SHP77 (cell line): ENCODE results near the gene SCN11A.

Source experiments
- DNase-seq, 2 experiments: peaks; one replicate each; lab custom pipeline; 2025; lab: John Stamatoyannopoulos, UW

SCN11A gene

DNA sequence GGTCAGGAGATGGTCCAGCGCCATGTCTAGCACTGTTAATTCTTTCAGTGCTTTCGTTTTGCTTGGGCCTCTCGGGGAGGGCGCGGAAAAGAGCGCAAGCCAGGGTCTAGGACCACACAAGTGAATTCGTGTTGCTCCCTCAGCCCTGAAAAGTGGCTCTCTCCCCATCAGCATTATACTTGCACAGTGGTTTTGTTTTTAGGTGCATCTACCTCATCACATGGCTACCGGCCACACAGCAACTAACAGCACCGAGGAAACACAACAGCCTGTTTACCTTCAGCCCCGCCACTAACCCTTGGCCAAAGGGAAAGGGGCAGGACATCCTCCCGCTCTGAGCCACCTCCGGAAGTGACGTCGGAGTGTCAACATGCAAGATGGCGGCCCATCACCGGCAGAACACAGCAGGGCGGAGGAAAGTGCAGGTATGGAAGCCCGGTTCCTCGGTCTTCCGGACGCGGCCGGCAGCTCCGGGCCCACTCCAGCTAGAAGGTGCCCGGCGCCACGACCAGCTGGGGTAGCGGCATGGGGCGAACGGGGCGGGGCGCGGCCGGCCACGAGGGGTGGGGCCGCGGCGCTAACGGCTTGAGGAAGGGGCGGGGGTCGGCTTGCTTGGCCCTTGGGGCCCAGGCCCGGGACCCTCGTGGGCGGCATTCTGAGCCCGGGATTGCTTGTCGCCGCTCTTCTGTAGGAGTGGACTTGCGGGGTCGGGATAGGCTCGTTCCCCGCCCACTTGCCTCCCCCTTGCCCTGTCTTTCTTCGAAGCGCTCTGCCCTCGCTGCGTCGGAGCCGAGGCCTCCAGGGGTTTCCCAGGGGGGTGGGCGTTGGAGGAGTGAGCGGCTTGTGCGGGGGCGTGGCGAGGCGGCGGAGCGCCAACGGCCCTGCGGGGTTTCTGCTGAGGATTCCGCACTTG lies at the start of gene SCN11A, which contains the start of gene WDR48:
Gene SCN11A (minus strand): TSS at position 296 of the 913 bp plus-strand sequence. CDS start 101,582 bp downstream, outside the sequence.
Gene WDR48 (plus strand): TSS at position 368 of the 913 bp plus-strand sequence. CDS start 10 bp downstream, at position 378.
- DNase-seq = peak; percentile 89 to 91

DNA sequence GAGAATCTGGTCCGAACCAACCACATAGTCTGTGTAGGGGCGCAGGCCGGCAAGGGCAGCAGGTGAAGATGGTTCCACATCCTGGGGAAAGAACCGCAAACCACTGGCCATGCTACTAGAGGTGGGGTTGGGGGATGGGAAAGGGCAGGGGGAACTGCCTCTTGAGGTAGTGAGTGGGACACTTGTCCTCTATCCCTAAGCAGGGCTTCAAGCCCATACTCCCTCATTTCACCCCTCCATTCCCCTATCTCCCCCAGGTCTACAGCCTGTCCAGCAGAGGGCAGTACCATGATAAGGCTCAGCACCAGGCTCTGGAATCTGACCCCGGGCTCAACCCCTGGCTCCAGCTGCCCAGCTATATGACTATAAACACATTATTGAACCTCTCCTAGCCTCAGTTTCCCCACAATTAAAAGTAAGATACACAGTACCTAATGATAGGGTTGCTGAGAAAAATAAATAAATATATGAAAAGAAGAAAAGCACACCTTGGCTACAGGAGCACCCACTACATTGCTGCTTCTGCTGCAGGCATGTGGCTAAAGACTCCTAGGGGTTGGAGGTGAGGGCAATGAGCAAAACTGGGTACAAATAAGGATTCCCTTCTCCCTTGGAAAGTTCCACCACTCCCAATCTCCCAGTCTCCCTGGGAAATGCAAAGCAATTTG lies 49.4 kb upstream of the SCN11A start:
- peak; percentile 12 to 36 for DNase-seq

DNA sequence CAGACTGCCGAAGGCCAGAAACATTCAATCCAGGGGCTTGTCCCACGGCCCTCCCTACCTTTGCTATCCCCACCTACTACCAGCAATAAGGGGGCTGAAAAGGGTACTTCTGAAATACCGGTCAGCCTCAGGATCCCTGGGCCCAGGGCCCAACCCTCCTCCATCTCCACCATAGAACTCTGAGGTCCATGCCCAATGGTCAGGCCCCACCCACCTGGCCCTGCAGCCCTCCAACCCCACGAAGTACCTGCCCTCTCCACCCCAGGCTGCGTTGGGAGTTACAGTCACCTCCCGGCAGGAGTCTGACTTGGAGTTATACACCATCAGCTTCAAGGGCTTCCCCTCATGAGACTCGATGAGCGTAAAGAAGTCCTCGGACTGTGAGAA lies 48.7 kb upstream of the SCN11A start:
- DNase-seq = no peak

DNA sequence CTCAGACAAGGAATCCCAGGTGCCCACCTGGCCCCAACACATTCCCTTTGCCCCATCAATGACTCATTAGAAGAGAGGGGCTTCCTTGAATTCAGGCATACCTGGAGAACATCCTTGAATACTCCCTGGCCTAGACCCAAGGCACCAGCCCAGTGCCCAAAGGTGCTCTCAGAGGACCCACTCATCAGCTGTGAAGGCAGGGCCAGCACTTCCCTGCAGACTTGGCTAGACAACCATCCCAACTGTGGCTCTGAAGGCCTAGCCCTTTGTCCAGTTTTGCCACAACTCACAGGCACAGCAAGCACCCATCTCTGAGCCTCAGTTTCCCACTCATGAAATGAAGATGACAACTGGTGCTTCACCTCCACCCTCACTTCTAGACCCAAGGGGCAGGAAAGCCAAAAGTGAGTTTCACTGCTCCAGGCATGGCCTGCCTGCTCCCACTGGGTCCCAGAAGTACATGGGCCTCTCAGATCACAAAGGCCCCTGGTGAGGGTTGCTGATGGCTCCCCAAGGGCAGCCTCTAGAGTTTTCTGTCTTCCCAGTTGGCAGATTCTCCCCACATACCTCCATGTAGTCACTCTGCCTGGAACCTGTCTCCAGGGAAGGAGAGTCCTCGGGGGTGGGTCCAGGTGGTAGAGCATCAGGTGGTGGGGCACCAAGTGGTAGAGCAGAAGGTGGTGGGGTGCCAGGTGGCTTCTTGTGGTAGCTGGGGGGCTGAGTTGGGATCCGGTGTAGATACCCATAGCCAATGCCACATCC lies 48.2 kb upstream of the SCN11A start:
- DNase-seq = no peak

DNA sequence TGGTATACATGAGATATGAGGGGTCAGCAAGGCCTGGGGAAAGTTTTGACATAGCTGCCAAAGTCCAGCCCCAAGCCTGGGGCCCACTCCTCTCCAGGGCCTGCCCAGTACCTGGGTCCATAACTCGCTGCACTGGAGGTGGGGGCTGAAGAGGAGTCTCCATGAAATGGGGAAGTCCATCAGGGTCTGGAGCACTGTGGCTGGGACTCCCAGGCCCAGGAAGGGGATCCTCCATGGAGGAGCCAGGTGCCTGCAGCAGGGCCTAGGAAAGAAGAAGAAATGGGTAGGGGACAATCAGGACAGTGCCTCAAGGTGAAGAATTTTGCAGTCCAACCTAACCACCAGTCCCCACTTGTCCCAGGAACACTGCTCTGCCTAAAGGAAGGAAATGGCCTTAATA lies 47.5 kb upstream of the SCN11A start:
- no peak for DNase-seq

DNA sequence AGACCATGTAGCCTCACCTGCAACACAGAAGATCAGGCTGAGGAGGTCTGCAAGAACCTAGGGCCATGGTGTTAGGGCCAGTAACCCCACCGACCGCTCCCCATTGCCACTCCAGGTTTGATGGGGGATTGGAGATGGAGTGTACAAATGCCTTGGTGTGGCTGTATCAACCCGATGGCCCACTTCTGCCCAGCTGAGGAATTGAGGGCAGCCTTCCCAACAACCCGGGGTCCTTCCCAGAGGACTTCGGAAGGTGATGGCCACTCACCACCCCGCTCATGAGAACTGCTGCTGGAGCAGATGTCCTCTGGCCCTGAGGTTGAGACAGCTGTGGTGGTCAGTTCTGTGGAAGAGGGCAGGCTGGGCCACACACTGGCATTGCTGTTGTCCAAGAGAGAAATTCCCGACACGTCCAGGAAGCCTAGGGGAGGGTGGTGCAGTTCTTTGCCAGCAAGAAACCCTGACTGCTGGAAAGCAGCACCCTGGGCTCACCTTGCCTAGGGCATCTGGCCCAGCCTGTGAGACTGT lies 46.8 kb upstream of the SCN11A start:
- no peak for DNase-seq

DNA sequence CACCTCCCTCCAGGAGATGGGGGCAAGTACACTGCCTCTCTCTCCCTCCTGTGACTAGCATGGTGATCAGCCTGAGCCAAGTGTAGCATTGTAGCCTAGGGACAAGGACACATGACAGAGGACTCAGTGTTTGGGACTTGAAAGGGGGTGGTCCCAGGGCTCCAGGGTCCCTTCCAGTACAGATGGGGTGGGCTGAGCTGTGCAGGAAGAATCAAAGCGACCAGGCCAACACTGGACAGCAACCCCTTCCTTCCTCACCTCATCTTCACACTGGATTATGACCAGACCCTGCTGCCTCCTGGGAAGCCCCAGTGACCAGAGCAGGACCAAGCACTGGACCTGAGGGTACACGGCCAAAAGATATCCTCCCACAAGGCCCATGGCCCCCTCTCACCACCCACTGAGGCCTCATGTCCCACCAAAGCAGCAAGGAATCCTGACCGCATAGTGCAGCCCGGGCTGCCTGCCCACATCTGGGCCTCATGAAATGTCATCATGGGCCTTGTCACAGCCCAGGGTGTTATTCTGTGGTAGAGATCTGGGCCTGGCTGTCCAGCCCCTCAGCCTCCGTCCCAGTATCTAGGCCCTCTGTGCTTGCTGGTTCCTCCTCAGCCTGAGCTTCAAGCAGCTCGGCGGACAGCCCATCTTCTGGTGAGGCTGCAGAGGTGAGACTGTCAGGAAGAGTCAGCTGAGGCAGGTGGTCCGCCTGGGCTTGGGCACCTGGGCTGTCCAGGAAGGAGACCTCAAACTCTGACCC lies 46.1 kb upstream of the SCN11A start:
- no peak for DNase-seq

DNA sequence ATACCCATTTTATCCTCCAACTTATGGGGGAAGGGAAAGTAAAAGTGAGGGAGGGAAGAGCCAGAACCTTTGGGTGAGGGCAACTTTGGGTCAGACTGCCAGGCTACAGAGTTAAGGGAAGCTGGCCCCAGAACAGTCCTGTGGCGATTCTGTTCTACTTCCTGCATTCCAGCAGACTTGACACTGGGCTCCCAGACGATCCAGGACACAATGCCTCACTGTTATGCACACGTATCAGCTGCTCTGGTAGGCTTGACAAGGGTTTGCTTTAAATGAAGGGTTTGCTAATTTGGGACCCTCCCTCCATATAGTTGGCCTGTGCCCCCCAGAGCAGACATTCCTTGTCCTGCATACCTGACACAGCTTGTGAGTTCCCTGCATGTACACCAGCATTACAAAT lies 45.0 kb upstream of the SCN11A start:
- DNase-seq = no peak

DNA sequence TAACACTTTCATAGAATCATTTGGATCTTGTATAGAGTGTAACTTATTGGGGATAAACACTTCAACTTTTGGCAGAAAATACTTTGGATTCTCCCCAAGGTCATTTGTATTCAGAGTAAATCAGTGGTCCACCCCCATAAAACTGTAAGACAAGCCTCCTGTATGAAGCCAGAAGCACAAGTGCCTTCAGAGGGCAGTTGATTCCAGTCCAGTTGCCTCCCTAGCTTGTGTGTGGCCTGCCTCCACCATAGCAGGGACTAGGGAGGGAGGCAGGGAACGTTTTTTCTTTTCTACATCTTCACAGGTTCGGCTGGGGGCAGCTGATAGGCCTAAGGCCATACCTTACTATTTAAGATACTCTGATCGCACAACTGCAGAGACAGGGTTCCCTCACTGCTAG lies 44.0 kb upstream of the SCN11A start:
- no peak for DNase-seq

DNA sequence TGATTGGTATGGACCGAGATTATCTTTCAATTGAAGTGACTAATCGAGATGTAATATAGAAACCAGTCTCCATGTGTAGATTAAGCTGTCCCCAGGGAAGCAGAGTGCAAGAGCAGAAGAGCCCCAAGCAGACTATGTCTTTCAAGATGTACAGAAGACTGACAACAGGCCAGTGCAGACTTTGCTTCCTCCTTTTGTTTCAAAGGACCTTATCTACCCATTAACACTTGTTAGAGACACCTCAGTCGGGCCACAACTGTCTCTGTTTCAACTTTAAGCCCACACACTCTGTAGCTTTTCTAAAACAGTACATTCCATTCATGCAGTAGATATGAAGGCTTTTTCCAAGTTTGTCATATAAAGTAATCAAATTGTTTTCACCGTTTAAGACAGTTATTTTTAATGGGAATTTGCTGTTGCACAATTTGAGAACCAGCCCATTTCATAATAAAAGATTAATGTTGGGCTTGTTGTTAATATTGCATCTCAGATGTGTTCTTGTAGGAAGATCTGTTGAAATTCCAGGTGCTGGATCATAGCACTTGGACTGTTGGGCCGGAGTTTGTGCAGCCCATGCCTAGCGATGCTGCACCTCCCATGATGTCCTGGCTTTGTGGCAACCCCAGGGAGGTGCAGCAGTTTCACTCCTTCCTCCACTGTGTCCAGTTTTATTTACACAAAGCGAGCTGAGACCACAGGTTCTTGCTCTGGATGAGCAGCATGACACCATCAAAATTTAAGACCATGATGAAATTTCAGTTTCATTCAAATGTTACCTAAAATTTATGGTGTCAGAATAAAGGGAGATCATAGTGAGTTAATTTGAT lies 43.3 kb upstream of the SCN11A start:
- DNase-seq = no peak

DNA sequence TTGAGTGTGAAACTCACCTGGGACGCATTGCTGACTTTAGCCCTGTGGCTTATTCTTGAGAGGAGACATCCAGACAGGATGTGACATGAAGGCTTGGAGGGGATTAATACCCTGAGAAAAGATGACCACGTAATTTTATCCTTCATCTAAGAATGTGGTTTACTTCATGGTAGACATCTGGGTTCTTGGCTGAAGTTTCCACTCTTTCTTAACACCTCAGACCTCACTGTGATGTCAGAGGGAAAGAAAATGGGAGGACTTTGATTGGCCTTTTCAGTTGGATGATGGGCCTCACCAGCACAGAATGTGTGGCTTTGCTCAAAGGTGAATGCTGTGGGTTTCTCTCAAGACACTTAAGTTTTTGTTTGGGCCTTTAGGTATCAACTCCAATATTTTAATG lies 39.2 kb upstream of the SCN11A start:
- DNase-seq = no peak

DNA sequence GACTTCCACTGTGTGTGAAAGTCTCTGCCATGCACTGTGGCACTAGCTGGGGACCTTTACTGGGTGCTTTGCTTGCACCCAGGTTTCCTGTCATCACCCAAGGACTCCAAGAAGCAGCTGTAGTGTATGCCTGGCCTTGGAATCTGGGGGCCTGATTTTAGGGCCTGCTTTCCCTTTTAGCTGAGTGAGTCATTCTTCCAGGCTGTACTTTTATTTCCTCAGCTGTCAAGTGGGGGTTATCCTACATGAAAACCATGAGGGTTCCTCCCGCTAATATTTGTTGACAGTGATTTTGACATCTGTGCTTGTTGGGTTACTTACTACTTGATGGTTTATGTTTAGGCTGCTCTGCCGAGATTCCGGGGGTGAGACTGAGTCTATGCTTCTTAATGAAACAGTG lies 37.1 kb upstream of the SCN11A start:
- DNase-seq = no peak

DNA sequence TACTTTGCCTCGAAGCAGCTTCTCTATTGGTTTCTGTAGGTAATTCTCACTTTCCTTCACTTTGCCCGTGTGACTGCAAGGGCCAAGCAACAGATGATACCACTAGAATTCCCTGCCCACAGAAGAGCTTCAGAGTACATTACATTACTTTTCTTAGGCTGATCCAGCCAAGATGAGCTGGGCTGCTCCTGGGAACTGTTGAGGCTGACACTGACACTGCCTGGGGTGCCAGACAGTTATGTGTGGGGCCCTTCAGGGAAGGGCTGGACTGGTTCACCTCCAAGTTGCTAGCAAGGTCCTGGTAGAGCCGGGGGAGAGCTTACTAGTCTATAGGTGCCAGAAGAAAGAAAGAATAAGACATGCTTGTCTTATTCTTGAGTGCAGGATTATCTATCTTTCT lies 36.7 kb upstream of the SCN11A start:
- DNase-seq = no peak

DNA sequence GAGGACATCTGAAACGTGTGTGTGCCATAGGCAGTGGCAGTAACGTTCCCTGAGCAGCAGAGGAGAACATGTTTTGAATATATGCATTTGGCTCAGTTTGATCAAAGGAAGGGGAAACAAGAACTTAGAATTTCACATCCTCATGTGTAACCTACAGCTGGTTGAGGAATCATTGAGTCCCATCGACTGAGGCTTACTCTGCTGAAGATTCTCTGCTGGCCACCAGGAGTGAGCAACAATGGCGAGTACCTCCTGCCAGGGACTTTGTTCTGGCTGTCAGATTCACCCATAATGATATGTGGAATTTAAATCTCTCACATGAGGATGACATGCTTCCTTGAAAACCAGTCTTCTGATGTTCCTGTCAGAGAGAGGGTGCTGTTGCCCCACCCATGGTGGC lies 34.4 kb upstream of the SCN11A start:
- DNase-seq = no peak

DNA sequence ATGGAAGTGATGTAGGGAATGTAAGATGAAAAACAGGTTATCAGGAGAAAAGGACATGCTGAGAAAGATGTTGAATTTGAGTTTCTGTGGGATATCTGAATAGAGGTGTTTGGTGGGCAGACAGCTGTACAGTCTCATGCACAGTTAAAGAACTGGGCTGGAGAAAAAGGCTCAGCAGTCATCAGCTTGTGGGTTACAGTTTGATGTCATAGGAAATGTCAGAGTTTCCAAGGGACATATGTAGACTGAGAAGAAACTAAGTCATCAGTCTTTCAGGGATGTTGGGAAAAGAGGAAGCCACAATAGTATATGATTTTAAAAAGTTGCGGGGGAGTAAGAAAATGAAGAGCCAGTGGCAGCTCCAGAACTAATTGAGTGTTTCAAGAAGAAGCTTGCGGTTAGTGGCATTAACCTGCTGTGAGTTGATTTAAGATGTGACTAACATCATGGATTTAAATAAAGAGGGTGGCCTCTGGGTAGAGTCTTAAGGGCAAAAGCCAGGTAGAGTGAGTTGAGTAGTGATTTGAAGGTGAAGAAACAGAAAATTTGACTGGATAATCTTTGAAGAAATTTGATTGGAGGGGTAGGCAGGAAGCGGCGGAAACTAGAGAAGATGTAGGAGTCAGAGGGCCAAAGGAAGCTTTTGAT lies 31.0 kb upstream of the SCN11A start:
- DNase-seq = no peak

DNA sequence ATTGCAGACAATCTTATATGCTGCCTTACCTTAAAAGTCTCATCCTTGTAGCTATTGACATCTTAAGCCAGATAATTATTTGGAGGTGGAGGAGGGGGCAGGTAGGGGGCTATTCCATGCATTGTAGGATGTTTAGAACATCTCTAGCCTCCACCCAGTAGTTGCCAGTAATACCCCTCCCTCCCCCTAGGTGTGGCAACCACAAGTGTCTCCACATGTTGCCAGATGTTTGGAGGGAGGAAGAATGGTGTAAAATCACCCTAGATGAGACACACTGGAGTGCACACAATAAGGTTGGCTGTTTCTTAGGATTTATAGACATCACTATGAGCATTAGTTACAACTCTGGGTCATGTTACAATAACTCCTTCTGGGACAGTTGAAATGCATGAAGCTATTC lies 28.3 kb upstream of the SCN11A start:
- no peak for DNase-seq

DNA sequence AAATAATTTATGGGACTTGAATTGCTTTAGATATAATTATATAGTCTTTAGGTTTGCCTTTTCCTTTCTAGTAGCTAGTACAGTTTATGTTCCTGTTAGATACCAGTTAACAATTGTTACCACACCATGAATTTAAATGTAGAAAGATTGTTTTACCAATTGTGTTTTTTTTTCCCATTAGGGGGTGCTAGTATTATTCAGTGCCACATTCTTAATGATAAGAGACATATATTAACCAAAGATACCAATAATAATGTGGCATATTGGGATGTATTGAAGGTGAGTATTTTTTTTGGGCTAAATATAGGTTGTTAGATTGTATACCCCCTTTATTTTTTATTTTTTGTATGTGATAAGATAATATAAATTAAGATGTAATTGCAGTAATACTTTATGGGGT lies 27.8 kb upstream of the SCN11A start:
- DNase-seq = no peak

DNA sequence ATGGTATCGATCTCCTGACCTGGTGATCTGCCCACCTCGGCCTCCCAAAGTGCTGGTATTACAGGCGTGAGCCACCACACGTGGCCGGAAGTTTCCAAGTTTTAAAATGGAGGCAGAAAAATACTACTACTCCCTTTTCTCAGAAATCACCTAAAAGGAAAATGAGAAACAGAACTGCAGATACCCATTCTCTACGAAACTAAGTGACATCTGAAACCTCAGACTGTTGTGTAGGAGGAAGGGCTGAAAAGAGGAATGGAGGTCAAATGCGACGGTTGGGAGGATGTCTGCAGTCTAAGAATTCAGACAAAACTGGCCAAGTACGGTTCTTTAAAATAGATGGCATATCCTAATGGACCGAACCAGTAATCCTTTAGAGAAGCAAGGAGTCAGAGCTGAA lies 24.2 kb upstream of the SCN11A start:
- no peak for DNase-seq

DNA sequence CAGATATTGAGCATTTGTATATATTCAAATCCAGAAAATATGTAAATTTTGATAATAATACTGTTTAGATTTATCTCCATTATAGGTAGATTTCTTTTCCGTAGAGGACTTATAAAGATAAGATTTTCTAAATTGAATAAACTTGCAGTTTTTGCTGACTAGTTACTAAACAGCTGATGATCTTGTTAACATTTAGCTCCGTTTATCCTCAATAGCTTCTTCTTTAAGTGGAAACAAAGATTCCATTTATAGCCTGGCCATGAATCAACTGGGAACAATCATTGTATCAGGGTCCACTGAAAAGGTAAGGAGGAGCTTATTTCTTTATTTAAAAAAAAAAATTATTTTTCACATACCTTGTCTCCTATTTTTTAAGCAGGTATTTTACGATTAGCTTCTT lies 16.8 kb upstream of the SCN11A start:
- DNase-seq = no peak

DNA sequence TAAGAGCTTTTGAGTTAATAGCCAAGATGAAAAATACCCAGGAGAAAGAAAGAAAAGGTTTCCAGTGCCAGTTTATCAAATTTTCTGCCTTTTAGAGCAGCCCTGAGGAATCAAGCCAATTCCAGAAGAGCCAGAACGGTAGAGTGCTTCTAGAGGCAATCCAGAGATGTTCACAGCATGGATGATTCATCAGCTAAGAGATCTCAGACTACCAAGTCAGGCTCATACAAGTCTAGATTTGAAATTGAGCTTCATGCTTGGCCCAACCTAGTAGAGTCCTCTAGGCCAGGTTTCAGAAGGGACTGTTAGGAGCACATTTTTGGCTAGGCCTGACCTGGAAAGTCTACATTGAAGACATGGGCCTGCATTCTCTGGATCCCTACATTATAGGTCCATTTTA lies 15.5 kb upstream of the SCN11A start:
- no peak for DNase-seq
